Vagina (tissue), 2 donors: ENCODE measurements around the gene ARL10. TPM values are rescaled to one million over a fixed set of nuclear protein-coding genes. Genes with fewer than 3 reads are reported as not detected.

Experiments
- DNase-seq, 2 donors: peaks; one replicate each; pipeline ENCODE4 v3.0.0-alpha.2; 2017; ENCODE audit errors: extremely low spot score in 2 of 2
- H3K27ac ChIP-seq: fragments of 200-600 bp; sonication (generic); one replicate; pipeline ENCODE4 v1.5.1; 2019
- H3K27me3 ChIP-seq: fragments of 200-600 bp; sonication (generic); one replicate; pipeline ENCODE4 v1.5.1; 2019
- H3K36me3 ChIP-seq, 2 donors: fragments of 200-600 bp; sonication (generic); one replicate each; pipeline ENCODE4 v1.5.1; 2017 to 2019
- H3K4me1 ChIP-seq: fragments of 200-600 bp; sonication (generic); one replicate; pipeline ENCODE4 v1.5.1; 2019
- H3K4me3 ChIP-seq, 2 donors: fragments of 200-600 bp; sonication (generic); 1 replicate in 1 of 2; 2 replicates in 1 of 2; pipeline ENCODE4 v1.5.1; 2016 to 2019
- H3K9me3 ChIP-seq: fragments of 200-600 bp; sonication (generic); one replicate; pipeline ENCODE4 v1.5.1; 2019
- CTCF ChIP-seq, 3 experiments: fragments of 450-650 bp in 2 of 3; fragments of 200-600 bp in 1 of 3; sonication (generic) in 1 of 3; IDR thresholded peaks; one replicate each; pipeline ENCODE4 v1.5.1; 2017 to 2019; ENCODE audit warnings: antibody characterized with exemption in 3 of 3, mild to moderate bottlenecking in 2 of 3, moderate library complexity in 2 of 3
- POLR2A ChIP-seq, 2 donors: fragments of 450-650 bp; IDR thresholded peaks; one replicate each; pipeline ENCODE4 v1.6.1; 2017; ENCODE audit warnings: antibody characterized with exemption in 2 of 2, mild to moderate bottlenecking in 2 of 2, moderate library complexity in 2 of 2
- POLR2AphosphoS5 ChIP-seq, 2 donors: sonication (generic); formaldehyde crosslinking; IDR thresholded peaks; one replicate each; pipeline ENCODE4 v1.9.0; 2017; ENCODE audit warnings: antibody characterized with exemption in 2 of 2, mild to moderate bottlenecking in 2 of 2, low read depth in 1 of 2; ENCODE audit not compliant: insufficient read depth in 1 of 2
- intact Hi-C: fragments of 100-400 bp; cut with DNase I; formaldehyde crosslinking; loops from one replicate; pipeline ENCODE4 v1.15.1; 2023
- total RNA-seq: library from RNA; depleted of rRNA; stranded (reverse); fragments of >200 nt; gene quantifications from one replicate; pipeline ENCODE4 v1.2.3, GENCODE V29; 2016

The ARL10 gene
- total RNA-seq, 1 donor from 2014 or later: 9.8 TPM

- no peak for DNase-seq
- intact Hi-C loops: no loop called here
- H3K9me3 ChIP-seq: no peaks in the 10 kb centered on the region
- TF ChIP-seq POLR2AphosphoS5 (IDR thresholded peaks at IDR 0.05; ENCODE audit: insufficient read depth in 1 of 2, low read depth in 1 of 2) (no peak), CTCF (IDR thresholded peaks at IDR 0.05) (no peak), POLR2A (IDR thresholded peaks at IDR 0.05) (no peak)
- no peak overlapping the region for H3K4me3 ChIP-seq
- peaks cover 23% of the 10 kb centered on the region for H3K4me1 ChIP-seq
- no peaks in the 10 kb centered on the region for H3K27me3 ChIP-seq
- H3K27ac ChIP-seq: no peak overlapping the region
- peaks cover 0 to 41% of the 10 kb centered on the region in 2 donors for H3K36me3 ChIP-seq
Observed at GRCh38 chr5:176355400-176356178, 9.7 kb upstream of the ARL10 start.

GRCh38 chr5:176356179-176356566, 9.1 kb upstream of the ARL10 start:
- peaks cover 0 to 38% of the 10 kb centered on the region in 2 donors for H3K36me3 ChIP-seq
- H3K4me1 ChIP-seq: peaks cover 26% of the 10 kb centered on the region
- H3K9me3 ChIP-seq: no peaks in the 10 kb centered on the region
- DNase-seq: no peak
- H3K27me3 ChIP-seq: no peaks in the 10 kb centered on the region
- no peak overlapping the region for H3K4me3 ChIP-seq
- no peak for TF ChIP-seq CTCF (IDR thresholded peaks at IDR 0.05)
- no peak for TF ChIP-seq POLR2AphosphoS5 (IDR thresholded peaks at IDR 0.05; ENCODE audit: insufficient read depth in 1 of 2, low read depth in 1 of 2)
- no peak for TF ChIP-seq POLR2A (IDR thresholded peaks at IDR 0.05)
- intact Hi-C loops: no loop called here
- H3K27ac ChIP-seq: no peak overlapping the region

- Histone ChIP-seq H3K27ac (no peak overlapping the region), H3K4me1 (peaks cover 34% of the 10 kb centered on the region), H3K27me3 (no peaks in the 10 kb centered on the region), H3K9me3 (no peaks in the 10 kb centered on the region), H3K4me3 (no peak overlapping the region), H3K36me3 (peaks cover 0 to 13% of the 10 kb centered on the region in 2 donors)
- no peak for DNase-seq
- TF ChIP-seq POLR2A (IDR thresholded peaks at IDR 0.05): no peak
- no peak for TF ChIP-seq CTCF (IDR thresholded peaks at IDR 0.05)
- no peak for TF ChIP-seq POLR2AphosphoS5 (IDR thresholded peaks at IDR 0.05; ENCODE audit: insufficient read depth in 1 of 2, low read depth in 1 of 2)
- intact Hi-C loops: no loop called here
Observed at GRCh38 chr5:176359658-176360057, 5.6 kb upstream of the ARL10 start.

GRCh38 chr5:176360894-176361436, 4.3 kb upstream of the ARL10 start:
- Histone ChIP-seq H3K4me1 (peaks cover 32% of the 10 kb centered on the region), H3K9me3 (no peaks in the 10 kb centered on the region), H3K27me3 (no peaks in the 10 kb centered on the region), H3K27ac (peak overlapping the region; percentile 86), H3K36me3 (peaks cover 0 to 4% of the 10 kb centered on the region in 2 donors), H3K4me3 (peak overlapping the region; percentile 90 to 92)
- intact Hi-C loops: no loop called here
- TF ChIP-seq POLR2A (IDR thresholded peaks at IDR 0.05): no peak
- TF ChIP-seq POLR2AphosphoS5 (IDR thresholded peaks at IDR 0.05; ENCODE audit: insufficient read depth in 1 of 2, low read depth in 1 of 2): no peak
- no peak for TF ChIP-seq CTCF (IDR thresholded peaks at IDR 0.05)
- no peak for DNase-seq
